ELF-1 (cell line): ENCODE data around the gene NUDT16L1.

Experiments used
- DNase-seq: peaks from one replicate; pipeline ENCODE4 v3.0.0-alpha.2; 2016; ENCODE audit warnings: low read depth, low spot score

NUDT16L1 gene

GRCh38 chr16:4682084-4682591 lies 11.2 kb upstream of the NUDT16L1 start:
- DNase-seq: no peak

- peak; percentile 85 for DNase-seq
Observed at GRCh38 chr16:4682616-4683254, 10.6 kb upstream of the NUDT16L1 start.

- DNase-seq: no peak
Observed at GRCh38 chr16:4683255-4684057, 9.9 kb upstream of the NUDT16L1 start.

- no peak for DNase-seq
Observed at GRCh38 chr16:4684058-4684715, 9.2 kb upstream of the NUDT16L1 start.

- DNase-seq: no peak
Observed at GRCh38 chr16:4684763-4685162, 8.6 kb upstream of the NUDT16L1 start.

GRCh38 chr16:4685292-4685691 lies 8.1 kb upstream of the NUDT16L1 start:
- DNase-seq: no peak

- DNase-seq: no peak
Observed at GRCh38 chr16:4685776-4686496, 7.4 kb upstream of the NUDT16L1 start.

- DNase-seq: no peak
Observed at GRCh38 chr16:4686497-4687210, 6.7 kb upstream of the NUDT16L1 start.

GRCh38 chr16:4687416-4687815 lies 5.9 kb upstream of the NUDT16L1 start:
- DNase-seq: no peak

- DNase-seq: no peak
Observed at GRCh38 chr16:4687946-4688673, 5.3 kb upstream of the NUDT16L1 start.

GRCh38 chr16:4688674-4689045 lies 4.7 kb upstream of the NUDT16L1 start:
- DNase-seq: no peak

GRCh38 chr16:4689091-4689671 lies 4.2 kb upstream of the NUDT16L1 start:
- no peak for DNase-seq

- DNase-seq: no peak
Observed at GRCh38 chr16:4689864-4690704, 3.3 kb upstream of the NUDT16L1 start.

- DNase-seq: no peak
Observed at GRCh38 chr16:4690946-4691665, 2.3 kb upstream of the NUDT16L1 start.

GRCh38 chr16:4691666-4692412 lies 1.5 kb upstream of the NUDT16L1 start:
- DNase-seq: no peak

GRCh38 chr16:4692460-4693295 lies 684 bp upstream of the NUDT16L1 start:
- DNase-seq: no peak
